ENCODE measurements around the gene HDHD3.
"Not testable (repeated sequence)": the region's sequence is repeated elsewhere in the genome, so short reads cannot be mapped to it uniquely, and the experiment has no call there.

HDHD3 gene

GRCh38 chr9:113390192-113390960, 13.6 kb upstream of the HDHD3 start:
- DNase-seq (ENCODE audit: low read depth in 2 of 2), result no peak

- DNase-seq (ENCODE audit: low read depth in 2 of 2), result no peak
Observed at GRCh38 chr9:113389451-113389850, 12.7 kb upstream of the HDHD3 start.

GRCh38 chr9:113388833-113389232, 12.0 kb upstream of the HDHD3 start:
- no peak for DNase-seq (ENCODE audit: low read depth in 2 of 2)

GRCh38 chr9:113387560-113388230, 10.9 kb upstream of the HDHD3 start:
- no peak for DNase-seq (ENCODE audit: low read depth in 2 of 2)

GRCh38 chr9:113386571-113387393, 10.0 kb upstream of the HDHD3 start:
- DNase-seq (ENCODE audit: low read depth in 2 of 2), result no peak

GRCh38 chr9:113381909-113382411, 5.2 kb upstream of the HDHD3 start:
- DNase-seq (ENCODE audit: low read depth in 2 of 2), result no peak

- not testable (repeated sequence) for DNase-seq (ENCODE audit: low read depth in 2 of 2)
Observed at GRCh38 chr9:113381441-113381840, 4.7 kb upstream of the HDHD3 start.

GRCh38 chr9:113380869-113381378, 4.1 kb upstream of the HDHD3 start:
- DNase-seq (ENCODE audit: low read depth in 2 of 2), result no peak

- DNase-seq (ENCODE audit: low read depth in 2 of 2), result not testable (repeated sequence)
Observed at GRCh38 chr9:113379829-113380210, 3.0 kb upstream of the HDHD3 start.

GRCh38 chr9:113379094-113379828, 2.5 kb upstream of the HDHD3 start:
- not testable (repeated sequence) for DNase-seq (ENCODE audit: low read depth in 2 of 2)

- no peak for DNase-seq (ENCODE audit: low read depth in 2 of 2)
Observed at GRCh38 chr9:113375057-113376023, 1.4 kb downstream of the HDHD3 start.

GRCh38 chr9:113373676-113374392, 3.0 kb downstream of the HDHD3 start:
- no peak for DNase-seq (ENCODE audit: low read depth in 2 of 2)

- DNase-seq (ENCODE audit: low read depth in 2 of 2), result no peak
Observed at GRCh38 chr9:113373256-113373655, 3.5 kb downstream of the HDHD3 start.

GRCh38 chr9:113372059-113372458, 4.7 kb downstream of the HDHD3 start:
- no peak for DNase-seq (ENCODE audit: low read depth in 2 of 2)

GRCh38 chr9:113370806-113371325, 5.9 kb downstream of the HDHD3 start:
- no peak for DNase-seq (ENCODE audit: low read depth in 2 of 2)

- no peak for DNase-seq (ENCODE audit: low read depth in 2 of 2)
Observed at GRCh38 chr9:113369855-113370140, 7.0 kb downstream of the HDHD3 start.

- no peak for DNase-seq (ENCODE audit: low read depth in 2 of 2)
Observed at GRCh38 chr9:113368982-113369854, 7.6 kb downstream of the HDHD3 start.

GRCh38 chr9:113368348-113368981, 8.3 kb downstream of the HDHD3 start:
- DNase-seq (ENCODE audit: low read depth in 2 of 2), result no peak
